Heart left ventricle (tissue), 13 donors: ENCODE data around the gene DIMT1.

ENCODE experiments used
- POLR2A ChIP-seq, 2 donors: fragments of 450-650 bp; IDR thresholded peaks; one replicate each; pipeline ENCODE4 v1.6.1; 2017; ENCODE audit warnings: antibody characterized with exemption in 2 of 2, mild to moderate bottlenecking in 2 of 2, moderate library complexity in 2 of 2
- TF ChIP-seq, protein P1 (sequence below), 12 donors: fragments of 200-600 bp; sonication (generic) in 4 of 12; IDR thresholded peaks; one replicate each; pipeline versions ENCODE4 v1.5.0 to v1.8.0; 2018 to 2022; ENCODE audit warnings: antibody characterized with exemption in 12 of 12, mild to moderate bottlenecking in 5 of 12
- donor health status: ischemic (EF 13 %, LVEDD 7.1; RV severe dilation, severe dysfunction).
- donor health status: DM: no; HTN: yes; CAD: no.
- donor health status: DM: no; HTN: no; CAD: no.
- donor health status: ischemic (EF 25% LVEDD 6.9; RV normal size, moderate dysfunction).
- donor health status: ischemic (EF 25% LVEDD 5.7; RV mildly dilated, moderate dysfunction).
- donor health status: ischemic (EF 35%, LVEDD 5.7; RV mildly dilated, moderate dysfunction).
- donor health status: nonischemic (EF 11% LVEDD 7.7; RV severe dilation, severe dysfunction).
- donor health status: DM: yes; HTN: yes; CAD: no.
- donor health status: PGD.
- donor health status: ischemic (EF 29% LVEDD 5.4; RV normal size, mild dysfunction).
- donor health status: nonischemic (EF 23%, LVEDD 6.1; RV moderate dilation, normal function).

DNA sequence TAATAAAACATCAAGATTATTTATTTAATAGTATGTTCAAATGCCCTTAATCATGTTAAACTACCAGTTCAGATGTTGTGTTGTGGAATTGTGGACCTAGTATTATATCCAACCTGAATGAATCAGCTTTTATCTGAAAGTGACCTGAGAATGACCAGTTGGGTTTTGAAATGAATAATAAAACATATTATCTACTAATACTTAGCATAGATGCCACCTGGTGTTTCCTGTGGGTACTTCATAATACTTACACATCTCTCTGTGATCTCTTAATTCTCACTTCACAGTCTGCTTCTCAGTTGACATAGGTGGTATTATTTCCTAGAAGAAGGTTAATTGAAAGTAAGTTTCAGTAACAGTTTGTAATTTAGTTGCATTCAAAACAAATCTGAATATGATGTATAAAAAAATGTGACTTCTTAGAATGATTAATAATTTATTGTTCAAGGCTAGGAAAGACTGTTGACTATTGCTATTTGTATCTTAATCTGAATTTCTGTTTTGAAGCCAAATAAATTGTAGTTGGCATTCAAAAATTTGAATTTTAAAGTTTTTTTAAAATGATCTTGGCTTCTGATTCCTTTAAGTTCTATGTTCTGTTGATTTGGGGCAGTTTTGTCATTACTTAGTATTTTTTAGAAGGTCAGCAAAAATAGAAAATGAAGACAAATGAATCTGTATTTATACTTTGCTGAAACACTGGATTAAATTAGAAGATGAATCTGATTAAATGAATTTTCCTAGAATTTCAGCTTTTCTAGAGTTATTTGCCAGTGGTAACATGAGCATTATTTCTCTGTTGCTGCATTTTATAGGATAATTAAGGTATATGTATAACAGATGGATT lies 49.5 kb downstream of the DIMT1 start:
- TF ChIP-seq, protein P1, sequence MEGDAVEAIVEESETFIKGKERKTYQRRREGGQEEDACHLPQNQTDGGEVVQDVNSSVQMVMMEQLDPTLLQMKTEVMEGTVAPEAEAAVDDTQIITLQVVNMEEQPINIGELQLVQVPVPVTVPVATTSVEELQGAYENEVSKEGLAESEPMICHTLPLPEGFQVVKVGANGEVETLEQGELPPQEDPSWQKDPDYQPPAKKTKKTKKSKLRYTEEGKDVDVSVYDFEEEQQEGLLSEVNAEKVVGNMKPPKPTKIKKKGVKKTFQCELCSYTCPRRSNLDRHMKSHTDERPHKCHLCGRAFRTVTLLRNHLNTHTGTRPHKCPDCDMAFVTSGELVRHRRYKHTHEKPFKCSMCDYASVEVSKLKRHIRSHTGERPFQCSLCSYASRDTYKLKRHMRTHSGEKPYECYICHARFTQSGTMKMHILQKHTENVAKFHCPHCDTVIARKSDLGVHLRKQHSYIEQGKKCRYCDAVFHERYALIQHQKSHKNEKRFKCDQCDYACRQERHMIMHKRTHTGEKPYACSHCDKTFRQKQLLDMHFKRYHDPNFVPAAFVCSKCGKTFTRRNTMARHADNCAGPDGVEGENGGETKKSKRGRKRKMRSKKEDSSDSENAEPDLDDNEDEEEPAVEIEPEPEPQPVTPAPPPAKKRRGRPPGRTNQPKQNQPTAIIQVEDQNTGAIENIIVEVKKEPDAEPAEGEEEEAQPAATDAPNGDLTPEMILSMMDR (IDR thresholded peaks at IDR 0.05): peak; percentile 45 to 72 (median 66)
- no peak for TF ChIP-seq POLR2A (IDR thresholded peaks at IDR 0.05)
